Activated effector memory CD4-positive, alpha-beta T cell treated with Interleukin-2 at 50 U/mL for 16 hours (primary cell): ENCODE data around the gene EPB41L4A.

Experiments
- DNase-seq: peaks from one replicate; pipeline ENCODE4 v3.0.0-alpha.2; 2020

The EPB41L4A gene

GRCh38 chr5:112350626-112351025 is 68.5 kb downstream of the EPB41L4A start:
- DNase-seq = no peak

- DNase-seq = no peak
Measured at GRCh38 chr5:112349371-112349770, 69.7 kb downstream of the EPB41L4A start.

- DNase-seq = no peak
Measured at GRCh38 chr5:112348915-112349314, 70.2 kb downstream of the EPB41L4A start.

- no peak for DNase-seq
Measured at GRCh38 chr5:112348387-112348786, 70.7 kb downstream of the EPB41L4A start.

GRCh38 chr5:112346411-112347044 is 72.5 kb downstream of the EPB41L4A start:
- no peak for DNase-seq

GRCh38 chr5:112344540-112344939 is 74.5 kb downstream of the EPB41L4A start:
- no peak for DNase-seq

GRCh38 chr5:112342389-112342788 is 76.7 kb downstream of the EPB41L4A start:
- DNase-seq = no peak

GRCh38 chr5:112339761-112340160 is 79.3 kb downstream of the EPB41L4A start:
- DNase-seq = no peak

GRCh38 chr5:112338681-112339337 is 80.3 kb downstream of the EPB41L4A start:
- DNase-seq = no peak

- no peak for DNase-seq
Measured at GRCh38 chr5:112333331-112333781, 85.7 kb downstream of the EPB41L4A start.

- DNase-seq = no peak
Measured at GRCh38 chr5:112331892-112332291, 87.2 kb downstream of the EPB41L4A start.

GRCh38 chr5:112329419-112330090 is 89.5 kb downstream of the EPB41L4A start:
- no peak for DNase-seq

- no peak for DNase-seq
Measured at GRCh38 chr5:112323166-112323565, 95.9 kb downstream of the EPB41L4A start.

- no peak for DNase-seq
Measured at GRCh38 chr5:112320408-112320807, 98.7 kb downstream of the EPB41L4A start.

GRCh38 chr5:112318346-112318745 is 100.7 kb downstream of the EPB41L4A start:
- no peak for DNase-seq

GRCh38 chr5:112317866-112318265 is 101.2 kb downstream of the EPB41L4A start:
- no peak for DNase-seq

GRCh38 chr5:112316731-112317130 is 102.3 kb downstream of the EPB41L4A start:
- no peak for DNase-seq

- DNase-seq = no peak
Measured at GRCh38 chr5:112316006-112316405, 103.1 kb downstream of the EPB41L4A start.

GRCh38 chr5:112312295-112313275 is 106.5 kb downstream of the EPB41L4A start:
- no peak for DNase-seq

GRCh38 chr5:112310746-112311145 is 108.3 kb downstream of the EPB41L4A start:
- no peak for DNase-seq

GRCh38 chr5:112308608-112309007 is 110.5 kb downstream of the EPB41L4A start:
- no peak for DNase-seq

- no peak for DNase-seq
Measured at GRCh38 chr5:112306956-112307355, 112.1 kb downstream of the EPB41L4A start.

- no peak for DNase-seq
Measured at GRCh38 chr5:112304743-112305142, 114.3 kb downstream of the EPB41L4A start.
